SIG-M5 (cell line): ENCODE measurements around the gene RIMS4.
"Not testable (repeated sequence)": the region's sequence is repeated elsewhere in the genome, so short reads cannot be mapped to it uniquely, and the experiment has no call there.

Experiments
- DNase-seq: peaks from one replicate; lab custom pipeline; 2025; lab: John Stamatoyannopoulos, UW

RIMS4 gene

DNA sequence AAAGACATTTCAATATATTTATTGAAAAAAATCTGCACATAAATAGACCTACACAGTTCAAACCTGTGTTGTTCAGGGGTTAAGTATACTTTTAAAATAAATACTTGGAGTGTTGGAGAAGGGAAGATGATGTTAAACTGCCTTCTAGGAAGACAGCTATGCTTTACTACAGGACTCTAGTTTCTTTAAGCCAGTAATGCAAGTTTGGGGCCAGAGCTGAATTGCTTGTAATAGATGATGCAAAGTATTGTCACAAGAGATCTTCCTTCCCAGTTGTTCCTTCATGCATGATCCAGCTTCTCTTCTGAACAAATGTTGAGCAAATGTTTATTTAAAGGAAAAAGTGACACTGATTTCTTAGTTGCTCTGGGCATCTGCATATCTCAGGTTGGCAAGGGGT lies 20.2 kb upstream of the RIMS4 start:
- DNase-seq = no peak

GRCh38 chr20:44829688-44830087 lies 19.3 kb upstream of the RIMS4 start:
- DNase-seq = no peak

DNA sequence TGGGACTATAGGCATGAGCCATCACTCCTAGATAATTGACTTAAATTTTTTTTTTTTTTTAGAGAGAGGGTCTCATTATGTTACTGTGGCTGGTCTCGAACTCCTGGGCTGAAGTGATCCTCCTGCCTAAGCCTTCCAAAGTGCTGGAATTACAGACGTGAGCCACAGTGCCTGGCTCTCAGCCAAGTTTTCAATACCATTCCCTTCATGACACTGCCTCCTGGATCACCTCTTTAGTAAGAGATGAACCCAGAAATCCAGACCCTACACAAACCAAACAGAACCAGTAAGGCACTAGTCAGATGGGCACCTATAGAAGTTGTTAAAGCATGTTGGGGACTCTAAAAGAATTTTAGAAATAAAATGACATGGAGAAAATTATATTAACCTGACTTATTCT lies 18.3 kb upstream of the RIMS4 start:
- no peak for DNase-seq

GRCh38 chr20:44827401-44827800 lies 17.1 kb upstream of the RIMS4 start:
- no peak for DNase-seq

GRCh38 chr20:44821576-44821975 lies 11.2 kb upstream of the RIMS4 start:
- not testable (repeated sequence) for DNase-seq

- DNase-seq = no peak
Observed at GRCh38 chr20:44819936-44820335, 9.6 kb upstream of the RIMS4 start.

- no peak for DNase-seq
Observed at GRCh38 chr20:44817143-44817910, 7.0 kb upstream of the RIMS4 start.

GRCh38 chr20:44814937-44815336 lies 4.6 kb upstream of the RIMS4 start:
- DNase-seq = no peak

DNA sequence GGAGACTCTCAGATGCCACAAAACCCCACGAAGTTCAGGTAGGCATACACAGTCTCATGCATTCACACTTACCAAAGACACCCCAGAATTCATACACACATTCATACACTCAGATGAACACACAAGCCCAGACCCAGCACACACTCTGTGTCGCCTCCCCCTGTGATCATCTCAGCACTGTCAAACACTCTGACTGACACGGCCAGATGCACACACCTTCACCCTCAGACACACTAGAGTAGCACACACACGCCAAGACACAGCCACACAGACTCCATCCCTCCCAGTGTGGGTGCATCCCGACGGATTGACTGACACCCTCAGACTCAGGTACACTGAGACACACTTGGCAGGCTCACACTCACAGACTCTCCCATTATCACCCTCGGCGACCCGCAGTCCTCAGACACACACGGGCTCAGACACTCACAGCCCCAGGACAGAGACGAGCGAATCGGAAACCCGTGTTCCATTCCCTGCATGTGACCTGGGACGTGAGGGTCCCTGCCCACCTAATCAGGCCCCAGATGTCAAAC lies 872 bp upstream of the RIMS4 start:
- DNase-seq = no peak

GRCh38 chr20:44810061-44810390 lies 320 bp downstream of the RIMS4 start:
- no peak for DNase-seq

DNA sequence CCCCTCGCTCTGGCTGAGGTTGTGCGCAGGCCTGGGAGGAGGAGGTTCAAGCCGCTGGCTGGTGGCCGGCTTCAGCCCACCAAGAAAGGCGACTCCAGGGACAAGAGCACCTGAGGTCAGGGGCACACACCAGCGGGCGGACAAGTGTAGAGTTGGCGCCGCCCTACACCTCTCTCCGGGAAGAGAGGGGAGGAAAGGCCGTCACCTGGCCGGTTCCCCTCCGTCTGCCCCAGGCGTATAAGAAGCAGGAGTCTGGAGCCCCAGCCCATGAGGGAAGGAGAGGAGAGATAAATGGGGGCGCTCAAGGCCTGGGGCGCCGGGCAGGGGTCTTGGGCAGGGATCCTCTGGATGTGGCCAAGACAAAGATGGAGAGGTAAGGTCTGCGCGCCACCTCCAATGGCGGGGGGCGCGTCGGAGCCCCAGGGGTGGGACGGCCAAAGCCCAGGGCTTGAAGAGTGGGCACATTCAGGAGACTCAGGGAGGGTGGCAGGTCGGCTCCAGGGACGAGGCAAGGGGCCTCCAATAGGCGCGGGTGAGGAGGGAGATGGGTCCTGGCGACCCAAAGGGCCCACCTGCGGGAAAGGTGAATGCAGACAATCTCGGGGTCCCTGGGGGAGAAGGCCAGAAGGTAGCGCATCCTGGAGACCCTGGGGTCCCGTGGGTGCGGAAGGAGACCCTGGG lies 826 bp downstream of the RIMS4 start:
- no peak for DNase-seq

DNA sequence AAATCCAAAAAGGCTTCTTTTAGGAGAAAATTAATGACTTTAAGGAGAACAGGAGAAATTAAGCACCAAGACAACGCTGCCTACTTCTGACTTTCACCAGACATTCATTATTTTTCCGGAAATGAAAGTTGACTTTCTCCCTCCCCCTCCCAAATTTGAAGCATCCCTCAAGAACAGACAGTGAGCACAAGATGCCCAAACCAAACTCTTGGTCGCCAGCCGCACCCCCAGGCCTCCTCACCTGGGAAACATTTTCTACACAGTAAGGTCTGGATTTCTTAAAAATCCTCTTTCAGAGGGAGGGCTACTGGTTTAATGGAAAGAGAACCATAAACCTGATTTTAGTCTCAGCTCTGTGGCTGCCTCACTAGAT lies 2.7 kb downstream of the RIMS4 start:
- no peak for DNase-seq

DNA sequence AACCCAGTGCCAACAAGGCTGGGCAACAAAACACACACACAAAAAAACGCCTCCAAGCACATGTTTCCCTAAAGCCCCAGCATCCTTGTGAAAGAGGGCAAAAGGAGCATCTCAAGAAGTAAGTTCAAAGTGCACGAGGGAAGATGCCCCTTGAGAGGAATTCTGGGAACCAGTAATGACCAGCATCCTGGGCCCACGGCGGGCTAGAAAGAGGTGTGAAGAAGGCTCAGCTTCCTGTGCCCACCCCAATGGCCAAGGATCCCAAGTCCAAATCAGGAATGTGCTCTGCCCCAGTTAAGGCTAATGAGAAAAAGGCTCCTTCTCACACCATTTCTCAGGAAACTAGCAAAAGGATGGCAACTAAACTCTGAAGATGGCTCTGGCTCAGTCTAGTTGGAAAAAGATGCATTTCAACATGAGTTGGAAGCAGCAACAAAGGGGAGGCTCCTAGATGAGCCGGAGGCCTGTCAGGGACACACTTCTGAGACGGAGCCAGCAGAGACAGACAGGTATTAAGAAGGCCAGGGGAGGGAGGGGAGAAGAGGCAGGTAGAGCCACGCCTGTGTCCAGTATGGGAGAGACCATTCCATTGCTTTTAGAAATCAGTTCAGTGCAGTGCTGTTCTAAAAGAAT lies 3.2 kb downstream of the RIMS4 start:
- DNase-seq = no peak

DNA sequence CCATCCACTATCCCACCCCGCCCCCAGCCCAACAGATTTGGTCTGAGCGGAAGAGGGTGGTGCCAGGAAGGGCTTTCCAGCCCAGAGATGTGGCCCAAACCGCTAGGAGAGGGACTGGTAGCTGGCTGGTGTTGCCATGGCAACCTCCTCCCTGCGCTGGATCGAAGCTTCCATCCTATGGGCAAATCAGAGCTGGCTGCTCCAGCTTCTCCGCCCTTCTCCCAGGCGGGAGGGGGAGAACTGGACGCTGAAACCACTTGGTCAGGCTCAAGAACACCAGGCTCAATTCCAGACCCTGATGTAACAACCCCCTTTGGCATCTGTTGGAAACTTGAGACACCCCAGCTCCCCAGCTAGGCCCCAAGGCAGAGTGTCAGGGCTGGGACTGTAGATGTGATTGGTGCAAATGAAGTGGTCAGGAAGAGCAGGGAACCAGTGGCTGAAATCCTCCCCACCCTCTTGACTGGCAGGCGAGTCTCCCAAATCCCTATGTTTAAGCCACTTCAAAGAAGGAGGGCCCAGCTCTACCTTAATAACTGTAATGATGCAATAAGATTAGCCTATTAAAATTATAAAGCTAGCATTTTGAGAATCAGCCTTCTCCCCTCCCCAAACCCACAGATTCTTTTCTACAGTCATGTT lies 4.2 kb downstream of the RIMS4 start:
- no peak for DNase-seq

GRCh38 chr20:44805335-44805978 lies 4.9 kb downstream of the RIMS4 start:
- no peak for DNase-seq

DNA sequence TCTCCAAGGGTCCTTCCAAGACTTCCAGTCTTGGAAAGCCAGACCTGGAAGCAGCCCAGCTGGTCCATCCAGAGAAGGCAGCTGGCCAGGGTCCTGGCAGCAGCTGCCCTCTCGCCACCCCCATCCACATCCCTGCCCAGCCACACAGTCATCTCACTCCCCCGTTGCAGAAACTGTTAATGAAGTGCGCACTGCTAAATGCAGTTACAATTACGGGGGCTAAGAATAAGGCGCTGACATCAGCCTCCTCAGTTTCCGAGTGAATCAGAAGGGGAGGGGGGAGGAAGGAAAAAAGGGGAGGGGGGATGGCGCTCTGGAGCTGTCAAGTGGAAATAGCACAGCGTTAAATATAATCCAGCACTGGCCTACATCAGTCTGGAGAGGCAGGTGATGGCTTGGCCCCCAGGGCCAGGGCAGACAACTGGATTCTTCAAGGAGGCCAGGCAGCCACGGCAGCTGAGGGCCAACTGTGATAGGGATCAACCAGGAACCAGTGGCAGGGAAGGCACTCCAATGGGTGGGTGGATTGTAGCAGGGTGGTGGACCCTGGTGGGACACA lies 6.9 kb downstream of the RIMS4 start:
- DNase-seq = no peak

- DNase-seq = no peak
Observed at GRCh38 chr20:44802702-44803101, 7.6 kb downstream of the RIMS4 start.

DNA sequence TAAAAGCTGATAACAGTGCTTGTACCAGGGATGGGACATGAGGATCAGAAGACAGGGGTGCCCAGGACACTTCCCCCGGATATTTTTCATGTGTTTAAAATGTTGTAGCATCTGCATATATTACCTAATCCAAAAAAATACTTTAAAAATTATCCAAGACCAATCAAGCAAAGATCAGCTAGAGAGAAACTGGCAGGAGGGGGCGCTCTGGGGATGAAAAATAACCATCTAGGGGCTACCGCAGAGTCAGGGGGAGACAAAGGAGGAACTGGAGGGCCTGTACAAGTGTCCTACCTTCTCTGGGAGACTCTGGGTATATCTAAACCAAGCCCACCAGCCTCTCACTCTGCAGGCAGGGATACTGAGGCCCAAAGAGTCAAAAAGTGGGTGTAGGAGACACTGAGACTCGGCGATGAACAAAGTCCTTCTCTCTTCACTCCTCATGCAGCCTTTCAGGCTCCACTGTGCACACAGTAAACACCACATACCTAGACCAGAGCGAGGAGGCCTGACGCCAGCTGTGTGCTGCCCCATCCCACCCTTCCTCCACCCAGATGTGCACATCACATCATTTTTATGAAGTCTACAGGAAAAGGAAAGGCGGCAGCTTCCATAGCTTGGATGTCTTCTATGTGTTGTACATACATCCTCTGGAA lies 9.8 kb downstream of the RIMS4 start:
- no peak for DNase-seq

GRCh38 chr20:44799691-44800090 lies 10.7 kb downstream of the RIMS4 start:
- DNase-seq = no peak

DNA sequence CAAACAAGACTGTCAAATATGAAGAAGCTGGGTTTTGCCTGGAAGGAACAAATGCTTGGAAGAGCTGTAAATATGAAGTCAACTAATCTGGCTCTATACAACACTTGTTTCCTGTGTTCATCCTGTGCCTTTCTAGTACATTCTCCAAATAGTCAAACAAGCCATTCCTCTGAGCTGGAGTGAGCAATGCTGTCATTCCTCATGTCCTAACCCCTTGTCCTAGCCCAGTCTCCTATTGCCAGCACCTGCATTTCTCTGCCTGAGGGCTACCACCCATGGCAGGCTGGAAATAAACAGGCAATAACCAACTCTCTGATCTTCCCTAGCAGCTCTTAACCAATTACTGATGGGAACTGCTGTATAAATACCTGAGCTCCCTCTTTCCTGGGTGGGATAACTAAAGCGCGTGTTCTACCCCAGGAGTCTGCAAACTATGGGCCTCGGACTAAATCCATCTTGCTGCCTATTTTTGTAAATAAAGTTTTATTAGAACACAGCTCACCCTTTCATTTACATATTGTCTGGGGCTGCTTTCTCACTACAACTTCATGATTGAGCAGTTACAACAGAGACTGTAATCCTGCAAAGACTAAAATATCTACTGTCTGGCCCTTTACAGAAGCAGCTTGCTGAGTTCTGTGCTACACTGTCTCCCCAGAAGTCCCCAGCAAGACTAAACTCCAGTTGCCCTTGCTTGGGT lies 13.4 kb downstream of the RIMS4 start:
- no peak for DNase-seq

GRCh38 chr20:44796311-44796710 lies 14.0 kb downstream of the RIMS4 start:
- DNase-seq = no peak
